Muscle layer of duodenum (tissue), 2 donors: Measurements from ENCODE around the gene TMTC2.

Experiments used
- H3K27ac ChIP-seq: one replicate; pipeline ENCODE4 v1.7.0; 2013; ENCODE audit warnings: mild to moderate bottlenecking, low read length
- H3K27me3 ChIP-seq: one replicate; pipeline ENCODE4 v1.7.0; 2013; ENCODE audit warnings: low read depth, mild to moderate bottlenecking, control low read depth, low read length
- H3K36me3 ChIP-seq, 2 donors: one replicate each; pipeline ENCODE4 v1.7.0; 2013; ENCODE audit warnings: low read length in 2 of 2, control low read depth in 1 of 2, mild to moderate bottlenecking in 1 of 2; ENCODE audit not compliant: insufficient read depth in 2 of 2, control insufficient read depth in 1 of 2
- H3K4me1 ChIP-seq, 2 donors: one replicate each; pipeline ENCODE4 v1.7.0; 2013; ENCODE audit warnings: low read length in 2 of 2, mild to moderate bottlenecking in 2 of 2, control low read depth in 1 of 2, moderate library complexity in 1 of 2; ENCODE audit not compliant: insufficient read depth in 2 of 2, control insufficient read depth in 1 of 2
- H3K4me3 ChIP-seq, 2 donors: one replicate each; pipeline ENCODE4 v1.7.0; 2013; ENCODE audit warnings: low read length in 2 of 2, low read depth in 1 of 2, mild to moderate bottlenecking in 1 of 2
- H3K9me3 ChIP-seq, 2 donors: one replicate each; pipeline ENCODE4 v1.7.0; 2013; ENCODE audit warnings: low read length in 2 of 2, control low read depth in 1 of 2, mild to moderate bottlenecking in 1 of 2; ENCODE audit not compliant: control insufficient read depth in 1 of 2
- donor health status: healthy.

TMTC2 gene

DNA sequence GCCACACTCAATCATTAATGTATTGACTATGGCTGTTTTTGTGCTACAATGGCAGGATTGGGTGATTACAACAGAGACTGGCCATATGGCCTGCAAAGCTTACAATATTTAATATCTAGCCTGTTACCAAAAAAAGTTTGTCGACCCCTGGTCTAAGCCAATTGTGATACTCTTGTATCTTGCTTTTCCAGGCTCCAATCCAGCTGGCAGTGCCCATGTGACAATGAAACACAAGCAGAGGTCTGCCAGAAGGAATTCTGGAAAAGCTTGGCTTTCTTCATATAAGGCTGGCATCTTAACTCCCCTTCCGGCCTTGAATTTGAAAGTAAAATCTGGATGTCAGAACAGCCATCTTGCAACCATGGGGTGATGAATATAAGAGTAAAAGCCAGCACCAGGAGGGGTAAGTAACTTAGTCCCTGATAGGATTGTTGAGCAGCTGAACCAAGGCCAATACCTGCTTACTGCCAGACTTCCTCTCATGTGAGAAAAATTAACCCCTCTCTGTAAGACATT lies 458.7 kb downstream of the TMTC2 start:
- H3K9me3 ChIP-seq: peaks cover 0 to under 1% of the 10 kb centered on the region in 2 donors
- no peaks in the 10 kb centered on the region for H3K4me1 ChIP-seq
- no peaks in the 10 kb centered on the region for H3K36me3 ChIP-seq
- H3K4me3 ChIP-seq: no peak overlapping the region
- no peak overlapping the region for H3K27ac ChIP-seq
- H3K27me3 ChIP-seq: no peaks in the 10 kb centered on the region

GRCh38 chr12:83147341-83147740 lies 460.6 kb downstream of the TMTC2 start:
- Histone ChIP-seq H3K27ac (no peak overlapping the region), H3K9me3 (no peaks in the 10 kb centered on the region), H3K4me3 (no peak overlapping the region), H3K36me3 (no peaks in the 10 kb centered on the region), H3K27me3 (no peaks in the 10 kb centered on the region), H3K4me1 (no peaks in the 10 kb centered on the region)

- Histone ChIP-seq H3K27ac (no peak overlapping the region), H3K9me3 (no peaks in the 10 kb centered on the region), H3K4me3 (no peak overlapping the region), H3K27me3 (no peaks in the 10 kb centered on the region), H3K4me1 (no peaks in the 10 kb centered on the region), H3K36me3 (no peaks in the 10 kb centered on the region)
Measured at GRCh38 chr12:83149987-83150386, 463.3 kb downstream of the TMTC2 start.

GRCh38 chr12:83150465-83151189 lies 463.9 kb downstream of the TMTC2 start:
- Histone ChIP-seq H3K27me3 (no peaks in the 10 kb centered on the region), H3K27ac (no peak overlapping the region), H3K9me3 (no peaks in the 10 kb centered on the region), H3K4me1 (no peaks in the 10 kb centered on the region), H3K36me3 (no peaks in the 10 kb centered on the region), H3K4me3 (no peak overlapping the region)

DNA sequence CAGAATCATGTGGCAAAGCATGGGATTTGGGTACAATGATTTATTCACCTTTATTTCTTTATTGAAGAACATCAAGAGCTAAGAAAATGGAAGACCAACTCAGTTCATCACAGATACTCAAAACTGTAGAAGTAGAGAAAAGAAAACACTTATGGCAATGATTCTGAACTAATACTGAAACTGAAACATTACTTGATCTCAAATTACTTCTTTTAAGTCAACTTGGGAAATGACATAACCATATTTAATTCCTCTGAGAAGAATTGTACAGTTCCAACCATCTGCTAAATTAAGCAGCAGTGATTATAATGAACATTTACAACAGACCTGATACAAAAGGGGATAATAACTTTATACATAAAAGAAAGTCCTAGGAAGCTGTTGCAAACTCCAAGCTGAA lies 466.5 kb downstream of the TMTC2 start:
- H3K27ac ChIP-seq: no peak overlapping the region
- no peaks in the 10 kb centered on the region for H3K36me3 ChIP-seq
- H3K4me1 ChIP-seq: no peaks in the 10 kb centered on the region
- no peaks in the 10 kb centered on the region for H3K27me3 ChIP-seq
- no peak overlapping the region for H3K4me3 ChIP-seq
- no peaks in the 10 kb centered on the region for H3K9me3 ChIP-seq

GRCh38 chr12:83156815-83157214 lies 470.1 kb downstream of the TMTC2 start:
- Histone ChIP-seq H3K27me3 (no peaks in the 10 kb centered on the region), H3K4me3 (no peak overlapping the region), H3K27ac (no peak overlapping the region), H3K9me3 (no peaks in the 10 kb centered on the region), H3K36me3 (no peaks in the 10 kb centered on the region), H3K4me1 (no peaks in the 10 kb centered on the region)

DNA sequence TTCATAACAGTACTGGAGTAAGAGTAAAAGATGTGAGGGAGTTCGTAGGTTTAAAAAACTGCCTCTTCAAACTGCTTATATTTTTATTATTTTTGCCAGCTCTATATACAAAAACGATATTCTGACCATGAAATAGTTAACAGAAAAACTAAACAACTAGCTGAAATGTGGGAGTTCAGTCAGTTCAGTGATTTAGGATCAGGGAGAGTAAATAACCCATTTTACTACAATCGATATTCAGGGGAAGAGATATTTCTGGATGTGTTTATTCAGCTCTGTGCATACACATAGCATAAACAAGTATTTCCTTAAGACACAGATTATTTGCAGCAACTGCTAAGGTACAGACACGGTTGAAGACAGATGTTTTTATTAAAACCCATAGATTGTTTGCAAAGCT lies 470.9 kb downstream of the TMTC2 start:
- Histone ChIP-seq H3K36me3 (no peaks in the 10 kb centered on the region), H3K27ac (no peak overlapping the region), H3K27me3 (no peaks in the 10 kb centered on the region), H3K9me3 (no peaks in the 10 kb centered on the region), H3K4me3 (no peak overlapping the region), H3K4me1 (no peaks in the 10 kb centered on the region)

DNA sequence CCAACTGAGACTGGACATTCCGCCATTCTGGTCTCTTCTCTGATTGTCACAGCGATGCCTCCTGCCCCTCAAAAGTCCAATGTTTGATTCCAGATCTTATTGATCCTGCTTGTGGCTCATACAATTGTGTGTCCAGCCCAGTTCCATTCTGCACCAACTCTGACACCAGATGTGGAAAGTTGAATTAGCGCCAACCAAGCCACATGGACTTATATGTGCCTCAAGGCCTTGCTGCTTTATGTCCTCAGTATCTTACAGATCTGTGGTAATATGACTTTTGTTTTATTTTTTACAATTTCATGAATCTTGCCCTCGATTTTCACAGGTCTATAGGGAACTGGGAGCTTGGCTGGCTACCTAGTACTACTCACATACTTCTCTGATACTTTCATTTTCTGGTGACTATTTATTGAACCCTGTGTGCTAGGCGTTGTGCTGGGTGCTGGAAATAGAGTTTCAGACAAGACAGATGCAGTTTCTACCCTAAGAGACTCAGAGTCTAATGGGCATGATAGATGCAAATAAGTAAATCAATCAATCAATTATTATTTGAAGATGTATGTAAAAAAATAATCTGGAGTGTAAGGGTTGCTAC lies 472.0 kb downstream of the TMTC2 start:
- H3K4me3 ChIP-seq: no peak overlapping the region
- H3K27ac ChIP-seq: no peak overlapping the region
- H3K27me3 ChIP-seq: no peaks in the 10 kb centered on the region
- H3K36me3 ChIP-seq: no peaks in the 10 kb centered on the region
- H3K9me3 ChIP-seq: no peaks in the 10 kb centered on the region
- no peaks in the 10 kb centered on the region for H3K4me1 ChIP-seq

GRCh38 chr12:83161456-83161855 lies 474.8 kb downstream of the TMTC2 start:
- no peaks in the 10 kb centered on the region for H3K4me1 ChIP-seq
- no peak overlapping the region for H3K27ac ChIP-seq
- no peaks in the 10 kb centered on the region for H3K36me3 ChIP-seq

GRCh38 chr12:83168751-83169150 lies 482.0 kb downstream of the TMTC2 start:
- Histone ChIP-seq H3K4me3 (no peak overlapping the region), H3K36me3 (no peaks in the 10 kb centered on the region), H3K27me3 (no peaks in the 10 kb centered on the region), H3K9me3 (no peaks in the 10 kb centered on the region), H3K4me1 (peaks cover 0 to 5% of the 10 kb centered on the region in 2 donors), H3K27ac (no peak overlapping the region)

More at GRCh38 chr12:83161456-83161855, 474.8 kb downstream of the TMTC2 start:
- no peaks in the 10 kb centered on the region for H3K27me3 ChIP-seq
- no peak overlapping the region for H3K4me3 ChIP-seq
- no peaks in the 10 kb centered on the region for H3K9me3 ChIP-seq

GRCh38 chr12:83172441-83172840 lies 485.7 kb downstream of the TMTC2 start:
- peaks cover 0 to 5% of the 10 kb centered on the region in 2 donors for H3K4me1 ChIP-seq
- no peak overlapping the region for H3K27ac ChIP-seq
- no peaks in the 10 kb centered on the region for H3K36me3 ChIP-seq
- no peaks in the 10 kb centered on the region for H3K9me3 ChIP-seq
- H3K4me3 ChIP-seq: no peak overlapping the region
- no peaks in the 10 kb centered on the region for H3K27me3 ChIP-seq
